K562 (cell line): ENCODE measurements around the gene GNS. TPM values are rescaled to one million over a fixed set of nuclear protein-coding genes. Genes with fewer than 3 reads are reported as not detected.

Experiments
- AFF1 ChIP-seq, 2 experiments: fragments of 450-650 bp; IDR thresholded peaks; 2 replicates each; pipeline ENCODE4 v1.6.1; 2018; ENCODE audit warnings: mild to moderate bottlenecking in 2 of 2, low read depth in 1 of 2; ENCODE audit not compliant: partially characterized antibody in 2 of 2
- CEBPZ ChIP-seq: fragments of 150-350 bp; IDR thresholded peaks from 2 replicates; pipeline ENCODE4 v1.6.1; 2014; ENCODE audit warnings: low read depth, mild to moderate bottlenecking, low read length, borderline replicate concordance
- ERF ChIP-seq: fragments of 450-650 bp; formaldehyde crosslinking; IDR thresholded peaks from 2 replicates; pipeline ENCODE4 v1.4.0; 2020; ENCODE audit warnings: mild to moderate bottlenecking, mixed read lengths
- GABPA ChIP-seq: fragments of 200-800 bp; sonication (Bioruptor generic); conservative IDR thresholded peaks from 2 replicates; pipeline ENCODE4 v1.6.1; 2016; ENCODE audit warnings: low read depth, missing genetic modification characterization, missing compliant biosample characterization
- HES1 ChIP-seq: fragments of 450-650 bp; IDR thresholded peaks from 2 replicates; pipeline ENCODE4 v1.6.1; 2016; ENCODE audit warnings: low read depth, mild to moderate bottlenecking, moderate library complexity
- NCOA1 ChIP-seq: fragments of 450-650 bp; IDR thresholded peaks from 2 replicates; pipeline ENCODE4 v1.6.1; 2016; ENCODE audit warnings: low read depth
- PHF20 ChIP-seq: fragments of 450-650 bp; IDR thresholded peaks from 2 replicates; pipeline ENCODE4 v1.6.1; 2018; ENCODE audit not compliant: partially characterized antibody
- PHF21A ChIP-seq: fragments of 450-650 bp; IDR thresholded peaks from 2 replicates; pipeline ENCODE4 v1.6.1; 2017; ENCODE audit warnings: low read depth, borderline replicate concordance
- POLR3G ChIP-seq: IDR thresholded peaks from 2 replicates; pipeline ENCODE4 v1.6.1; 2011; ENCODE audit not compliant: insufficient read length, insufficient replicate concordance; ENCODE audit errors: extremely low read depth
- RUNX1 ChIP-seq: sonication (generic); IDR thresholded peaks from 2 replicates; pipeline ENCODE4 v1.6.1; 2016; ENCODE audit warnings: antibody characterized with exemption, low read depth
- THAP7 ChIP-seq: fragments of 250-450 bp; sonication (Bioruptor Pico); IDR thresholded peaks from 2 replicates; pipeline ENCODE4 v1.5.0; 2021
- ZBTB33 ChIP-seq: sonication (generic); formaldehyde crosslinking; IDR thresholded peaks from 2 replicates; pipeline ENCODE4 v1.8.1; 2023; ENCODE audit warnings: mild to moderate bottlenecking, missing genetic modification reagents
- ZNF12 ChIP-seq: sonication (generic); formaldehyde crosslinking; IDR thresholded peaks from 2 replicates; pipeline ENCODE4 v1.4.0; 2020; ENCODE audit warnings: mild to moderate bottlenecking, missing genetic modification reagents
- ZNF134 ChIP-seq: fragments of 250-450 bp; sonication (Bioruptor Pico); conservative IDR thresholded peaks from 2 replicates; pipeline ENCODE4 v1.4.0; 2020
- polyA plus RNA-seq, 8 experiments: library from polyadenylated mRNA; depleted of rRNA in 4 of 8; stranded (reverse) in 5 of 8; unstranded in 3 of 8; fragments of >200 nt; fragmentation: Nextera tagmentation in 2 of 8; fragmentation: Illumina TruSeq in 1 of 8; extraction: Ambion mirVana in 2 of 8; extraction: Trizol in 1 of 8; gene quantifications; 2 replicates each; pipeline versions ENCODE4 v1.2.1 to v1.2.3, GENCODE V29; 2011 to 2014; ENCODE audit warnings: inconsistent platforms in 1 of 8, missing spikeins in 1 of 8
- total RNA-seq, 7 experiments: library from RNA; depleted of rRNA in 6 of 7; stranded (reverse); fragments of >200 nt in 6 of 7; fragmentation: Illumina TruSeq in 2 of 7; extraction: Trizol in 2 of 7; gene quantifications; 2 replicates each; pipeline versions ENCODE4 v1.2.1 to v1.2.3, GENCODE V29; 2011 to 2021; ENCODE audit warnings: low replicate concordance in 1 of 7
- TF ChIP-seq, protein P1 (sequence below), 2 experiments: fragments of 200-800 bp in 1 of 2; sonication (Bioruptor generic) in 1 of 2; sonication (generic) in 1 of 2; formaldehyde crosslinking in 1 of 2; IDR thresholded peaks in 1 of 2; conservative IDR thresholded peaks in 1 of 2; 2 replicates each; pipeline versions ENCODE4 v1.5.0 to v1.6.1; 2016 to 2020; ENCODE audit warnings: missing compliant biosample characterization in 1 of 2, missing genetic modification characterization in 1 of 2, missing genetic modification reagents in 1 of 2

Gene GNS
- total and polyA plus RNA-seq, 9 of the 15 experiments (the other 6 are each of a cell fraction or from before 2014, with no cell fraction given): 4.6 to 30.3 (median 18.9) TPM

DNA sequence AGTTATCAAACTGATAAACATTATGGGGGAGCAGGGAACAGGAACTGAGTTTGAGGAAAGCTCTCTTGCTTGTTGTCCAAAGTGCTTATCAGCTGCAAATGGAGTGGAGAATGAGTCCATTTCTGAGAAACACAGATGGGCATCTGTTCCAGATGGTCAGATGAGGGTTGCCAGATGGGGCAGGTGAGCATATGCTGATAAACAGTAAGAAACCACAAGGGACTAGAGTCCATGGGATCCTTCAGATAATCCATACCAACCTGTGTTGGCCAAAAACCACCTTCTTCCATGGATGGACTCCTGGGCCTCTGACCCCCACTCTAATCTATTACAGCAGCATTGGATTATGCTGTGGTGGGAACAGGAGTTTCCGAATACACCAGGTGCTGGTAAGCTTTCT lies 38.3 kb downstream of the GNS start (continued):
- no peak for TF ChIP-seq CEBPZ
- TF ChIP-seq RUNX1: peak; percentile 91; the same call in 1 of the 2 replicates
- TF ChIP-seq ZNF134 (CRISPR knock-in tag): peak; percentile 47; the same call in 1 of the 2 replicates
- no peak for TF ChIP-seq PHF20
- no peak for TF ChIP-seq ZBTB33 (CRISPR knock-in tag)
- TF ChIP-seq THAP7: no peak
- TF ChIP-seq, protein P1, sequence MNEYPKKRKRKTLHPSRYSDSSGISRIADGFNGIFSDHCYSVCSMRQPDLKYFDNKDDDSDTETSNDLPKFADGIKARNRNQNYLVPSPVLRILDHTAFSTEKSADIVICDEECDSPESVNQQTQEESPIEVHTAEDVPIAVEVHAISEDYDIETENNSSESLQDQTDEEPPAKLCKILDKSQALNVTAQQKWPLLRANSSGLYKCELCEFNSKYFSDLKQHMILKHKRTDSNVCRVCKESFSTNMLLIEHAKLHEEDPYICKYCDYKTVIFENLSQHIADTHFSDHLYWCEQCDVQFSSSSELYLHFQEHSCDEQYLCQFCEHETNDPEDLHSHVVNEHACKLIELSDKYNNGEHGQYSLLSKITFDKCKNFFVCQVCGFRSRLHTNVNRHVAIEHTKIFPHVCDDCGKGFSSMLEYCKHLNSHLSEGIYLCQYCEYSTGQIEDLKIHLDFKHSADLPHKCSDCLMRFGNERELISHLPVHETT (CRISPR knock-in tag; conservative IDR thresholded peaks at IDR 0.05 in 1 of 2, IDR thresholded peaks at IDR 0.05 in 1 of 2): peak in 1 of 2 experiments; percentile 72; a peak in 2 of 4 replicates
- TF ChIP-seq GABPA (tag): 0 out of 2 replicates have a peak, but pooled peaks have one; percentile 29
- peak; percentile 89 for TF ChIP-seq HES1
- peak in 1 of 2 experiments; percentile 77 for TF ChIP-seq AFF1 (IDR thresholded peaks at IDR 0.05; ENCODE audit: low read depth in 1 of 2, partially characterized antibody in 2 of 2)
- TF ChIP-seq NCOA1: peak; percentile 62; the same call in 1 of the 2 replicates
- TF ChIP-seq ZNF12 (CRISPR knock-in tag): no peak
- no peak for TF ChIP-seq PHF21A
- TF ChIP-seq ERF: 0 out of 2 replicates have a peak, but pooled peaks have one; percentile 63
- no peak for TF ChIP-seq POLR3G
